ENCODE results near the gene ZBTB43. TPM values are rescaled to one million over a fixed set of nuclear protein-coding genes. Genes with fewer than 3 reads are reported as not detected.

Gene ZBTB43
- total and polyA plus RNA-seq, 4 donors: 2.6 to 7.1 (median 5.0) TPM

- no peak overlapping the region for H3K4me3 ChIP-seq (ENCODE audit: low read depth in 1 of 3, low read length in 3 of 3)
- TF ChIP-seq REST (IDR thresholded peaks at IDR 0.05) (no peak), GABPA (IDR thresholded peaks at IDR 0.05 in 1 of 2, conservative IDR thresholded peaks at IDR 0.05 in 1 of 2) (peak in 1 of 2 donors; percentile 12)
- no peaks in the 10 kb centered on the region for H3K9me3 ChIP-seq (ENCODE audit: control insufficient read depth in 4 of 4, low read length in 3 of 4)
- H3K27me3 ChIP-seq (ENCODE audit: control insufficient read depth in 4 of 4, insufficient read depth in 4 of 4, low read length in 3 of 4): no peaks in the 10 kb centered on the region
- no peak overlapping the region for H3K27ac ChIP-seq (ENCODE audit: low read depth in 1 of 2, low read length in 2 of 2)
- DNase-seq (ENCODE audit: low spot score): no peak
- no peak overlapping the region for H3K9ac ChIP-seq (ENCODE audit: low read depth in 1 of 2, low read length in 2 of 2)
- H3K36me3 ChIP-seq (ENCODE audit: control insufficient read depth in 4 of 4, insufficient read depth in 3 of 4, low read depth in 1 of 4, low read length in 3 of 4): no peaks in the 10 kb centered on the region
- 70% methylated on average over 2 of the region's 2 CpGs for WGBS
- H3K4me1 ChIP-seq (ENCODE audit: control insufficient read depth in 4 of 4, insufficient read depth in 4 of 4, low read length in 3 of 4): peaks cover 5 to 27% (median 11%) of the 10 kb centered on the region in 4 donors
Measured at GRCh38 chr9:126788046-126788445, 16.8 kb upstream of the ZBTB43 start.

- Histone ChIP-seq H3K4me3 (ENCODE audit: low read depth in 1 of 3, low read length in 3 of 3) (no peak overlapping the region), H3K9me3 (ENCODE audit: control insufficient read depth in 4 of 4, low read length in 3 of 4) (no peaks in the 10 kb centered on the region), H3K27ac (ENCODE audit: low read depth in 1 of 2, low read length in 2 of 2) (no peak overlapping the region), H3K9ac (ENCODE audit: low read depth in 1 of 2, low read length in 2 of 2) (no peak overlapping the region), H3K36me3 (ENCODE audit: control insufficient read depth in 4 of 4, insufficient read depth in 3 of 4, low read depth in 1 of 4, low read length in 3 of 4) (no peaks in the 10 kb centered on the region), H3K27me3 (ENCODE audit: control insufficient read depth in 4 of 4, insufficient read depth in 4 of 4, low read length in 3 of 4) (no peaks in the 10 kb centered on the region), H3K4me1 (ENCODE audit: control insufficient read depth in 4 of 4, insufficient read depth in 4 of 4, low read length in 3 of 4) (peaks cover 5 to 26% (median 11%) of the 10 kb centered on the region in 4 donors)
- no peak for TF ChIP-seq REST (IDR thresholded peaks at IDR 0.05)
- no peak for TF ChIP-seq RAD21 (IDR thresholded peaks at IDR 0.05)
- no peak for TF ChIP-seq TAF1 (conservative IDR thresholded peaks at IDR 0.05)
- TF ChIP-seq RXRA (IDR thresholded peaks at IDR 0.05): no peak
- no peak for TF ChIP-seq HNF4A (conservative IDR thresholded peaks at IDR 0.05)
- no peak for TF ChIP-seq NR2F2 (IDR thresholded peaks at IDR 0.05)
- TF ChIP-seq ZBTB33 (IDR thresholded peaks at IDR 0.05): no peak
- TF ChIP-seq, protein P1, sequence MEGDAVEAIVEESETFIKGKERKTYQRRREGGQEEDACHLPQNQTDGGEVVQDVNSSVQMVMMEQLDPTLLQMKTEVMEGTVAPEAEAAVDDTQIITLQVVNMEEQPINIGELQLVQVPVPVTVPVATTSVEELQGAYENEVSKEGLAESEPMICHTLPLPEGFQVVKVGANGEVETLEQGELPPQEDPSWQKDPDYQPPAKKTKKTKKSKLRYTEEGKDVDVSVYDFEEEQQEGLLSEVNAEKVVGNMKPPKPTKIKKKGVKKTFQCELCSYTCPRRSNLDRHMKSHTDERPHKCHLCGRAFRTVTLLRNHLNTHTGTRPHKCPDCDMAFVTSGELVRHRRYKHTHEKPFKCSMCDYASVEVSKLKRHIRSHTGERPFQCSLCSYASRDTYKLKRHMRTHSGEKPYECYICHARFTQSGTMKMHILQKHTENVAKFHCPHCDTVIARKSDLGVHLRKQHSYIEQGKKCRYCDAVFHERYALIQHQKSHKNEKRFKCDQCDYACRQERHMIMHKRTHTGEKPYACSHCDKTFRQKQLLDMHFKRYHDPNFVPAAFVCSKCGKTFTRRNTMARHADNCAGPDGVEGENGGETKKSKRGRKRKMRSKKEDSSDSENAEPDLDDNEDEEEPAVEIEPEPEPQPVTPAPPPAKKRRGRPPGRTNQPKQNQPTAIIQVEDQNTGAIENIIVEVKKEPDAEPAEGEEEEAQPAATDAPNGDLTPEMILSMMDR (IDR thresholded peaks at IDR 0.05; ENCODE audit: low read depth, low read length, missing input control): no peak
- no peak for DNase-seq (ENCODE audit: low spot score)
- 77% methylated on average over 9 of the region's 9 CpGs for whole genome bisulfite sequencing
Measured at GRCh38 chr9:126788634-126789349, 16.0 kb upstream of the ZBTB43 start.
